ENCODE data around the gene HIKESHI.

The HIKESHI gene

DNA sequence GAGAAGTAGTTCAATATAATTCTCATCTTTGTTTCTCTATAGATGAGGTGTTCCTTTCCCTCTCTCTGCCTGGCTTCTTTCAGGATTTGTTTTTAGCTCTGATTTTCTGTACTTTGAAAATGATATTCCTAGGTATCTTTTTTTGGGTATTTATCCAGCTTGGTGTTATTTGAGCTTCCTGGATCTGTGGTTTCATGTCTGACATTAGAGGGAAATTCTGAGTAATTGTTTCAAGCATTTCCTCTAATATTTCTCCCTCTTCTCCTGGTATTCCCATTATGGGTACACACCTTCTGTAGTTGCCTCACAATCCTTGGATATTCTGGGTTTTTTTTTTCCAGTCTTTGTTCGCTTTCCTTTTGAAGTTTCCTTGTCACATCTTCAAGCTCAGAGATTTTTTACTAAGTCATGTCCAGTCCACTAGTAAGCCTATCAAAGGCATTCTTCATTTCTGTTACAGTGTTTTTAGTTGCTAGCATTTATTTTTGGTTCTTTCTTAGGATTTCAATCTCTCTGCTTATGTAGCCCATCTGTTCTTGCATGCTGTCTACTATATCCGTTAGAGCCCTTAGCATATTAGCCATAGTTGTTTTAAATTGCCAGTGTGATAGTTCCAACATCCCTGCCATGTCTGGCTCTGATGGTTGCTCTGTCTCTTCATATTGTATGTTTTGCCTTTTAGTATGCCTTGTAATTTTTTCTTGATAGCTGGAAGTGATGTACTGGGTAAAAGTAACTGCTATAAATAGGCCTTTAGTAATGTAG lies 78.4 kb downstream of the HIKESHI start:
- no peak for DNase-seq

DNA sequence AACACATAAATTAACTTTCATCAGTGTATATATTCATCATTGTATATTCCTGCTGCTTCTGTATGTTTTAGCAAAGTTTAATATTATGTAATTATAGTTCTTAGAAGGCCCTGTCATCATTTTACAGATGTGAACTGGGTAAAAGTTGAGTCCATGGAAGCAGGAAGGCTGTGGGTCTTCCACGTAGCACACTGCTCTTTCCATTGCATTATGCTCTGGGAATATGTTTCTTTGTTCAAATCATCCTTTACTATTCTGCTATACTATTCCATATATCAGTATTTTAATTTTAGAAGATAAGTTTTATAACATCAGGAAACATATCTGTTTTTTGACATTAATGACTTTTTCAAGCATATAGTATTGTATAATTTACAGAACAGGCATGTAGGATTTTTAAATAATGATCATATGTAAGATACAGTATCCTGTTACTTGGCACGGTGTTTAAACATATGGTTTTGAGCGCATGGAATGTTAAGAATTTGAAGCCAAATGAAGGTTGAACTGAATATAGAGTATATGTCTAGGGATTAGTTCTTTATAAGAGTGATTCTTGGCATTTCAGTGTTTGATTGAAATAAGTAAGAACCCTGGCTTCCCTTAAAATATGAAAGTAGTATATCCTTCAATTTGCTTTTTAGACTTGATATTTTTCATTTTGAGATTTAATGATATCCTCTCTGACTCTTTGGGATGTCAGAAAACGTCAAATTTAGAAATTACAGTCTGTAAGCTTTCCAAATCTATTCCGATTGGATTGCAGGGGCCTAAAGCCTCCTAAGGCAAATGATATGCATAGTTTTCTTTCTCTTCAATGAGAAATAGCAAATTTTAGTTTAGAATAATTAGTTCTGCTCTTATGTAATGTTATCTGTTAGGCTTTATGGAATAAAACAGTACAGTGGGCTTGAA lies 81.3 kb downstream of the HIKESHI start:
- DNase-seq = peak; percentile 58

DNA sequence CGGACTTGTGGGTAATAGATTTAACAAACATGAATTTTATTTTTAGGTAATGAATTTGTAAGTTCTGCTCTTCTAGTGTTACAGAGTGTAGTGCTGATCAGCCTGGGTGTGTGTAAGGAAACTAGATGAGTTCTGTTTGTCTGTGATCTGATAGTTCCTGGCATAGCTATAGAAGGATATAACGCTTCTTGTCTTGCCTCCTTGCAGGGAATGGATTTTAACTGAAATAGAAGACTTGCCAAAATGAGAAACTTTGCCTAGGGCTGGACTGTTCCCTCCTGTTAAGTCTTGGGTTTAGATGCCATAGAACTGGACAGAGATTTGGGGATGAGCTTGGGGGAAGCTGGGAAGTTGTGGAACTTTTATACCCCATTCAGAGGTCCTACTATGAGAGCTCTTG lies 84.2 kb downstream of the HIKESHI start:
- no peak for DNase-seq

DNA sequence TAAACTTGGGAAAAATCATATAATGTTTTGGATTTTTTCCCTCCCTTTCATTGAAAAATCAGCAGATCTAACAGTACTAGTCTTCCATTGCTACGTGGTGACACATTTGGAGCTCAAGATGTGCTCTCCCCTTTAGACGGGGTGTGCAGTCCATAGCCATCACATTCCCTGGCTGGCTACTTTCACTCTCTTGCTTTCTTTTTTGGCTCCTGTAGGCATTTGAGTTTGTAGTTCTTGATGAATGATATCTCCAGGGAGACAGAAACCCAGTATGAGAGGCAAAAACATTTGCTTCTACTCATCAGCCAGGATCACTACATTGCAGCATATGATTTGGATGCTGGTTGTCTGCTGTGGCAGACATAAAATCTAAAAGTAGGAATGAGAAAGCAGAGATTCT lies 84.7 kb downstream of the HIKESHI start:
- DNase-seq = no peak

DNA sequence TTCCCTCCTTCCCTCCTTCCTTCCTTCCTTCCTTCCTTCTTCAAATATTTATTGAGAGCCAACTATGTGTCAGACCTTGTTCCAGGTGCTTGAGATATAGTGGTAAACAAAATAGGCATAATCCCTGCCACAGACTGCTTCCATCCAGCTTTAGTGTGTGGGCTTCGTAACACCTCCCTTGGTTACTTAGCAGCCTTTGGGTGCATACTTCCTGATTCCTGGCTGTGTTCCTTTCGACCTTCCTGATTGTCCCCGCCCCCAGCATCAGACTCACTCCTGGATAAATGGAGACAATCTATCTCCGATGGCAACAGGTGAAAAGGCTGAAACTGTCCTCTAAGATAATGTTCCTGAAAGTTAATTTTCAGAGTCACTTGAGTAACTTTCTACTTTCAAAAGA lies 86.2 kb downstream of the HIKESHI start:
- no peak for DNase-seq

DNA sequence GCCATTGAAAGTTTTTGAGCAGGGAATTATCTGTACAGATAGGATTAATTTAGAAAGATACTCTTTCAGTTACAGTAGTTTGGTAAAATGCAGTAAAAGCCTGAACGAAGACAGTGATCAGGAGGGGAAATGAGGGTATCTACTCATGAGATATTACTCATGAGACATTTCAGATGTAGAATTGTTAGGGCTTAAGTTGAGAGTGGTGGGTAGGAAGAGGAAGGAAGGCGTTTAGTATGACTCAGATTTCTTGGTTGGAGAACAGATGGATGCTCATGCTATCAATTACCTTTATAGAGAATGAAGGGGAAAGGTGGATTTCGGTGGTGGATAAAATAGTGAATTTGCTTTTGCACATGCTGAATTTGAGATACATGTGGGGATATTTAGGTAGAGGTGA lies 88.4 kb downstream of the HIKESHI start:
- no peak for DNase-seq

DNA sequence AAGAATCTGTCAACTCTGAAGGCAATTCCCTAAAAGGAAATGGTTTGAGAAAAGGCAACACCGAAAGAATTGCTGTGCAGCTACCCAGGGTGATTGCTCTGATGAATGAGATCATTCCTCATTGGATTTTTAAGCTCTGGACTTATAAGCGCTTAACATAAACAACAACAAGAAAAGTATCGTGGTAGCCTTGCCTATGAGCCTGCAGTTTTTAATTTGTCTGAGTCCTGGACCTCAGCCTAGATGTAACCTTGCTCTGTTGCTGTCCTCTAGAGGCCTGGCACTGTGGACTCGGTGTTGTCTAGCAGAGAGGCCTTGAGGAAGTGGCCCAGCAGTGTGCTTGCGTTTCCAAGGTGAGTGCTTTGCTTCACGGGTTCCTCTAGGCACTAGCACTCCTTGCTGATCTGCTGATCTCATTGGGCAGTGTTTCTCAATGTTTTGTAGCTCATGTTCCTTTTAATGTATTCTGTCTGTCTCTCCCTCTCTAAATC lies 93.1 kb downstream of the HIKESHI start:
- DNase-seq = peak; percentile 51
